Fibroblast of the conjunctiva (primary cell): Measurements from ENCODE around the gene COL2A1.

Experiments used
- DNase-seq: peaks from one replicate; pipeline ENCODE4 v3.0.0-alpha.2; 2010; ENCODE audit warnings: low read depth

The COL2A1 gene

DNA sequence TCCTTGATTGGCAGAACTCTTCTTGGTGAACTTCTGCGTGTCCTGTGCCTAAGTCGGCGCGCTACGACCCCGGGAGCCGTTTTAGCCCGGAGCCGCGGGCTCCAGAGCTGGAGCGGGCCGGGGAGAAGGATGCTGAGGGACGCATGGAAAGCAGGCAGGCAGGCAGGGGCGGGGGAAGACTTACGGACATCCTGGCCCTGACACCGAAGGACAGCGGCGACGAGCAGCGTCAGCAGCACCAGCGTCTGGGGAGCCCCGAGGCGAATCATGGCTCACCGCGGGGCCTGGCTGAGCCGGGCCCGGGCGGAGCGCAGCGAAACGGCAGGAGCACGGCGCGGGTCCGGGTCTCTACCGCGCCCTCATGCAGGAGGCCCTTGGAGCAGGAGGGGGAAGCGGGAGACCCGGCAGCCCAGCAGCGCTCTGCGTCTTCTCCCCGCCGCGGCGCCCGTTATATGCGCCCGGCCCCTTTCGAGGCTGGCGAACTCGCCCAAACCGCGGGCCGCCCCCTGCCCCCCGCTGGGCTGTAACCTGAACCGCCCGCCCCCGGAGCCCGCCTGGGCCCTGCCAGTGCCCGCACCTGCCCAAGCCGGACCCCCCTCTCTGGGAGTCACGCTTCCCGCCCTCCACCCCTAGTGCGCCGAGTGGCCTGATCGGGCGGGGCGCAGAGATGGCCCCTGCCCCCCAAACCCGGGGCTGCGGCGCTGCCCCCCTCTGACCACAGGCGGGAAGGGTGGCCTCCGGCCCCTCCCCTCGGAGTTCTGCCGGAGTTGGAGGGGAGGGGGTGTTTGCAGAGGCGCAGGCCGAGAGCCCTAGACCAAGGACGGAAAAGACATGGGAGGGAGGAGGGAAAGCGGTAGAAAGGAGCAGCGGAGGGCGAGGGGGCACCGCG is at the start of gene COL2A1:
Gene COL2A1 (minus strand): TSS at position 424 of the 889 bp plus-strand sequence. CDS start 155 bp downstream, at position 269.
- DNase-seq: no peak

DNA sequence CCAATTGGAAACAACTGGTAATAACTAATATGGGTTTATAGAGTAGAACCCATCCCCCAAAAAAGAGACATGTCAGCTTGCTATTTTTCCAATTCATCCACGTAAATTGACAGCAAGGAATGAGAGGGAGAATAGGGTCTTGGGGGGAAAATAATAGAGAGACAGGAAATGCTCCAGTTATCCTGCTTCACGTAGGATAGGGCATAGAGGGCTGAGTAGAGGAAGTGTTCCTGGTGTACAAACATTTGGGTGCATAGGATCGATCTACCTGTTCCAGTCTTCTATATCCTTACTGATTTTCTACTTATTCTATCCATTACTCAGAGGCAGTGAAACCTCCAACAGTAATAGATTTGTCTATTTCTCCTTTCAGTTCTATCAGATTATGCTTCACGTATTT is 49.6 kb upstream of the COL2A1 start:
- no peak for DNase-seq

DNA sequence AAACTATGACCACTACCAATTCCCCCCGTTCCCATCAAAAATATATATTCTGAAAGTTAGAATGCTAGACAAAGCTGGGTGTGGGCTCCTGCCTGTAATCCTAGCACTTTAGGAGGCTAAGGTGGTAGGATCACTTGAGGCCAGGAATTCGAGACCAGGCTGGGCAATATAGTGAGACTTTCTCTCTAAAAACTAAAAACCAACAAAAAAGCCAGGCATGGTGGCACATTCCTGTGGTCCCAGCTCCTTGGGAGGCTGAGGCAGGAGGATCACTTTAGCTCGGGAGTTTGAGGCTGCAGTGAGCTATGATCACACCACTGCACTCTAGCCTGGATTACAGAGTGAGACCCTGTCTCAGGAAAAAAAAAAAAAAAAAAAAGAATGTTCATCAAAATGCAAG is 48.8 kb upstream of the COL2A1 start:
- DNase-seq: no peak

DNA sequence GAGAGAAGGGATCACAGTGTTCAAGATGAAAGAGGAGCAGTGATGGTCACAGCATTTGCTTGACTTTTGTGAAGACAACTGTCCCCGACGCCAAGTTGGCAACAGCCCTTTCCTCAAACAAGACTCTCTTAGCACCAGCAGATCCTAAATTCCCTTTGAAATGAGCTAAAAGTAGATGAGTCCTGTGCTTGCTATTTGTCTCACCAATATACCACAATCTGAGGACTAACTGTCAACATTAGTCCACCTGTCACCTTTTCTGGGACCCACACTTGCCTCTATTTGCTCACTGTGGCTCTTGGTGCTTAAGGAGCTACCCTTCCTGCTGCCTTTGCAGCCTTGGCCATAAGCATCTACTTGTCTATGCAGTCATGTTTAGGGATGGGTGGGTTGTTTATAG is 47.4 kb upstream of the COL2A1 start:
- no peak for DNase-seq

GRCh38 chr12:48050174-48050573 is 45.9 kb upstream of the COL2A1 start:
- no peak for DNase-seq

GRCh38 chr12:48045965-48046518 is 41.8 kb upstream of the COL2A1 start:
- no peak for DNase-seq

GRCh38 chr12:48045061-48045846 is 41.0 kb upstream of the COL2A1 start:
- DNase-seq: no peak

DNA sequence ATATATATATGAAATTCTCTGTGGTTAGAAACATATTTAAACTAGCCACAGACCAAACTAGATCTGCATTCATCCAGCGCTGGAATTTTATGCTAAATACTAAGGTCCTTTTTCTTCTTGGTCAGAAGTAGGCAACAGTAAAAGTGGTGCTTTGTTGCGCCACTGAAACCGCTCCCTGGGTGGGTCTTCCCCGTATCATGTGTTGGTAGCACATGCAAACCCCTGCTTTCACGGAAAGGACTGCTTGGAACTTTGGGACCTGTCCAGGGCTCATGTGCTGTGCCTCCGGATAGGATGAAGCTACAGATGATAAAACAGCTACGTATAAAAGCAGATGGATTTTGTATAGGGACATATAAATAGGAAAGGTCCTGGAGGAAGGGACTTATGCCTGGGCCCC is 40.1 kb upstream of the COL2A1 start:
- DNase-seq: no peak

GRCh38 chr12:48043771-48044170 is 39.5 kb upstream of the COL2A1 start:
- no peak for DNase-seq

DNA sequence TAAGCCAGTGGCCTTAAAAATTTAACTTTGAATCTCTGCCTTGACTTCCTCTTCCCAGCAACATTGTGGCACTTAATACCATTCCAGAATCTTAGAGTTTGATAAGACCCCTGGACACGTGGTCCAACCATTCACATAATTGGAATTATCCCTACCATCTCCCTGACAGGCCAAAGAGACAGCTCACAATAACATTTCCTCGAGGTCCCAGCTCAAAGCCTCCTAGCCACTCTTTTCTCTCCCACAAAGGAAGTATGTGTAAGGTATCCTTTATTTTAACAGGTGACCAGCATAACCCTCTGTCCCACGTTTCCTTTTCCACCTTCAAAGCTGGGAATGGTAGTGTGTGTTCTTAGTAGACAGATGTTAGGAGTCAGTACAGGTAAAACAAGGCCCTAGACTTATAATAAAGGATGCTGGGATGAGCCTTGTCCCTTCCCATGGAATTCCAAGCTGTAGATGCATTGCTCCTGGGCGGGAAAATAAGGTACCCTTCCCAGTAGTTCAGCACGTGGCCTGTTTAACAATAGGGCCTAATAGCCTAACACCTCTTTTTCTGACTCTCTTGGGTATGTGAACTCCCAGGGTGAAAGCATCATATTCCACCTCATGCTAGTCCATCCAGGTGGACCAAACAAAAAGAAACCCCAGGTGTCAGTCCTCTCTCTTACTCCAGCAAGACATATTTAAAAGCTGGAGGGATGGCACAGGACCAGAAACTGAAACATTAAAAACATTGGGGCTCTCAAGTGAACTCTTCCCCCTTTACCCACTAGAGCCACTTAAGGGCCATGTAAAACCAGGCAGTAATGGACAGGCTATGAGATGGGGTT is 37.5 kb upstream of the COL2A1 start:
- no peak for DNase-seq

- no peak for DNase-seq
These were observed 36.1 kb upstream of the COL2A1 start for GRCh38 chr12:48040354-48040753.

DNA sequence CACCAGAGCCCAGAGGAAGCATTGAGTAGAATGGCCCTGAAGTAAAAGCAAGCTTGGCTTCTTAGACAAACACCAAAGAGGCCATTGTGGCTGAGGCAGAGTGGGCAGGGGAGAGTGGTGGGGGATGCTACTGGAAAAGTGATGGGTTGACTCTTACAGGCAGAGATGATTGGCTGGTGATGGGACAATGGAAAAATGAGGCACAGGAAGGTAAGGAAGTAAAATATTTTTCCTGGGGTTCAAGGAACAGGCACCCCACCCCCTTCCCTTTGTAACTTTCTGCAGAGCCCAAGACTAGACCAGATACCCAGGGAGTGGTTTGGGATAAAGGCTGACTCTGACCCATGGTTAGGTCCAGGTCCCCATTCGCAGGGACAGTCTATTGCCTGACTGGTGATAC is 34.9 kb upstream of the COL2A1 start:
- no peak for DNase-seq

GRCh38 chr12:48038085-48038484 is 33.8 kb upstream of the COL2A1 start:
- DNase-seq: no peak

DNA sequence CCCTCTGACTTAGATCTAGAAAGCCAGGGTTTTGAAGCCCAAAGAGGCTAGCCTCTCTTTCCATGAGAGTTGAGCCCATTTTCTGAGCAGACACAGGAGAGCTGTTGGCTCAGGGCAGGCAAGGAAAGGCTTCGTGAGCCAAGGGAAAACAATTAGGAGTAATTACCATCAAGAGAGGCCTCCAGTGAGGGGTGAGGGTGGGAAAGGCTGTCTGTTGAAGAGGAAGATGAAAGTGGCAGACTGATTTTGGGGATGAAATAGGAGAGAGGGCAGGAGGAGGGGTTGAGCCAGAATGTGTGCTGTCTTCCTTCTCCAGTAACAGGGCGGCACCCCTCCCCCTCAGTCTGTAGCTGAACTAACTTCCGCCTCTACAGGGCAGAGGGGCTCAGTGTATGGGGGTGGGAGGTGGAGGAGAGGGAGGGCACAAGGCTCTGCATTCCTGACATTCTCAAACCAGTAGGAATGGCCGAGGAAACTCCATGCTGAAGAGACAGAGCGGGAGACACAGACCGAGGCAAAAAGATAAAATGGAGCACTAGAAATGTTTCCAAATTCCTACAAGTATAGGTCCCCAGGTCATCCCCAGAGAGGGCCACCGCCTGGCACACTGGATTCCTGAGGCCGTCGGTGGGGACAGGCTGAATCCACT is 33.1 kb upstream of the COL2A1 start:
- no peak for DNase-seq

- DNase-seq: no peak
These were observed 32.5 kb upstream of the COL2A1 start for GRCh38 chr12:48036818-48037217.

DNA sequence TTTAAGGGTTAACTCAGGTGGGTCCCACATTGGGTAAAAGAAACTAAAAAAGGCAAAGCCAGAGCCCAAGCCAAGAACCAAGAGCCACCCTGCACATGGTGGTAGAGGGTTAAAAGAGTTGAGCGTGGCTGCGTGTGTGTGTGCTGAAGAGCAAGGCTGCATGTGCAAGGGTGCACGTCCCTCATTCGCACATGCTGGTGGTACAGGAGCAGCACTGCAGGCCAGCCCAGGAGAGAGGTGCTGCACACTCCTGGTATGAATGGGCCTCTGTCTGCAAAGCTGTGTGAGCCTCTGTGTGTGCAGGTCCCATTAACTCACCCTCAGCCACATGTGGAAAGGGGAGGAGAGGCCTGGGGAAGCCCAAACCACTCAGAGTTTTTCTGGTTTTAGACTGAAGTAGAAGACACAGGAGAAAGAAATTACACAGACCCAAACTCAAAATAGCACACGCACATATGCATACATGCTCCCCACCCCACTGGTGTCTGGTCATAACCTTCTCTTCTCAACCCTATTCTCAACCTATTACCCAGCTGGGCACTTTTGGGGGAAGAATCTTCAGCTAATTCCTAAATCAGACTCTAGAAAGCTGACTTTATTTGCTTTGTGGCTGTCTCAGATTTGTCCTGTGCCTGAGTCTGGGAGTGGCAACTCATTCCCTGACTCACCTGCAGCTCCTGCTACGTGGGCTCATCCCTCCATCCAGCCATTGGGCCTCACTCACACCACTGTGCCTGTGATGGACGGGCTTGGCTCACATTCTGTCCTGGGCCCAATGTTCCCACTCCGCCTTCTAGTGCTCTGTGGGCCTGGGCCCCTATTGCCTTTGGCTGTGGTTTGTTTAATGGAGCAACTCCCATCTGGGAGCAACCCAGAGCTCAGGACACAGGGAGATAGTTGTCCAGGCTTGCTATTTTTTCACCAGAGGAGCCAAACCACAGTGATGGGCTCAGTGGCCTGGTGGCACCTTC is 30.8 kb upstream of the COL2A1 start:
- DNase-seq: no peak

GRCh38 chr12:48033451-48033850 is 29.2 kb upstream of the COL2A1 start:
- DNase-seq: no peak

GRCh38 chr12:48032597-48032996 is 28.3 kb upstream of the COL2A1 start:
- no peak for DNase-seq

- DNase-seq: no peak
These were observed 27.1 kb upstream of the COL2A1 start for GRCh38 chr12:48031135-48031960.
